Measurements from ENCODE around the gene TPPP.

Gene TPPP

GRCh38 chr5:676699-677076 lies 16.5 kb downstream of the TPPP start:
- no peak for DNase-seq

- DNase-seq: no peak
Observed at GRCh38 chr5:675871-676698, 17.1 kb downstream of the TPPP start.

GRCh38 chr5:675111-675870 lies 17.9 kb downstream of the TPPP start:
- no peak for DNase-seq

DNA sequence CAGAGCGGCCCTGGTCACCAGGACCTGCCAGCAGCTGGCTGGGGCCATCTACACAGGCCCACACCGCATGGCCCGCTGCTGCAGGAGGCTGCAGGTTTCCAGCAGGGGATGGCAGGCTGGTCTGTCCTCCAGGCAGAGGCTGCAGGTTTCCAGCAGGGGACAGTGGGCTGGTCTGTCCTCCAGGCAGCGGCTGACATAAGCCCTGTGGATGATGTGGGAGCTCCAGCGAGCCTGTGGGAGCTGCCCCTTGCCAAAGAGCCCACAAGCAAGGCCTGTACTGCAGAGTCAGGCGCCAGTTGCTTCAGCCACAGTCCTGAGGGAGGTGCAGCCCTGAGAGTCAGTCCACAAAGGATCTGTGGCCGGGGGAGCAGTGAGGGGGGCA lies 18.5 kb downstream of the TPPP start:
- DNase-seq: no peak

- DNase-seq: no peak
Observed at GRCh38 chr5:673831-674629, 19.1 kb downstream of the TPPP start.

DNA sequence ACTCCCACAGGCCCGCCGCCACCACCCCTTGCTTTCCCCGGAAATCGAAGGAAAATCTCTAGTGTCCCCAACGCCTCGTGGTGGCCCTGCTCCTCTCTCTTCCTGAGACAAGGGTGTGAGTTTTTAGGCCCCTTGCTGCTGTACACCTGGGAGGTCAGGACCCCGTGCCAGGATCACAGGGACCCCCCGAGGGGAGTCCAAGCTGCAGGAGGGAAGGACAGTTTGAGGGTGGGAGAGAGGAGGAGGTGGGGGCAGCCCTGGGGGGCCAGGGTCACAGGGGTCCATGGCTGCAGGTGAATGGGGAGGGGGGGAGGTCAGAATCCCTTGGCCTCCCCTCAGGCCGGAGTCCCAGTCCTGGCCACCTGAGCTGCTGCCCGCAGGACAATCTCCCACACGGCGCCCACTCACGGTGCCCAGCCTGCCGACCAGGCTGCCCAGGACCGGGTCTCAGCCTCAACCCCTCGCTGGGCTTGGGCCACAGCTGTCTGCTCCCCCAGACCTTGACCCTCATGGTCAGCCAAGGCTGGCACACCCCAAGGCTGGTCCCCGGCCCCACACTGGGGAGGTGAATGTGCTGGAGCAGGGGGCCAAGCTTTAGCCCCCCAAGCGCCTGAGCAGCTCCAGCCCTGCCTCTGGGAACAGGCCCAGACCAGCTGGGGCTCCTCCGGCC lies 19.9 kb downstream of the TPPP start:
- DNase-seq: no peak

GRCh38 chr5:672329-673160 lies 20.6 kb downstream of the TPPP start:
- peak; percentile 46 to 72 for DNase-seq

DNA sequence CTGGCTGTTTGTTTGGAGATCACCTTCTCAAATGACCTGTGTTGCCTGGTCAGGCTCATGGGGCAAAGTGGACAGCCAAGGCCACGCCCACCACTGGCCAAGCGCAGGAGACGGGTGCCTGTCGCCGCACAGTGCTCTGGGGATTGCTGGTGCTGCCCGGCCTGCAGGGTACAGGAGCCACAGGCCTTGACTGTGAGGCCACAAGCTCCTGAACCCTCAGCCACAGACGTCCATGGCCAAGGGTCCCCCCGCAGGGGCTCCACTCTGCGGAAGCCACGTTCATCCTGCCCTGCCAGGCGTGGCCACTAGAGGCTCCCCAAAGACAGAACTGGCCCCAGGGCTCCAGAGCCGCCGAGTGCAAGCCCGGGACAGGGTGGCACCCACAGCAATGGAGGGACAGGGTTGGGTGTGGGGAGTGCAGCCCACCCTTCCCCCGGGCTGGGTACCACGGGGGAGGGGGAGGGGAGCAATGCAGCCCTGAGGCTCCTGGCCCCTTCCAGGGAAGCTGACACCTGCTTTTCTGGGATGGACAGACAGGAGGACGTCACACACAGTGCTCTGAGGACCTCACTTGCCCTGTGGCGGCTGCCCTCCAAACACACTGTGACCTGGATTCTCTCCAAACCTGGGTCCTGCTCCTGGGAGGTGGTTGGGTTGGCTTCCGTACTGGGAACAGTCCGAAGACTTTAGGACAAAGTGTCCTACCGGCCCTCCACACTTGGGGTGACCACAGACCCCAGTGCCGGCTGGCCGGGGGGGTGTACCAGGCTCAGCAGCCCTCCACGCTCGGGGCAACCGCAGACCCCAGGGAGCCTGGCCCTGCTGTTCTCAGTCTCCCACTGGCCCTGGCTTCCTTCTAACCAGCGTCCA lies 21.5 kb downstream of the TPPP start:
- peak; percentile 76 to 83 for DNase-seq

DNA sequence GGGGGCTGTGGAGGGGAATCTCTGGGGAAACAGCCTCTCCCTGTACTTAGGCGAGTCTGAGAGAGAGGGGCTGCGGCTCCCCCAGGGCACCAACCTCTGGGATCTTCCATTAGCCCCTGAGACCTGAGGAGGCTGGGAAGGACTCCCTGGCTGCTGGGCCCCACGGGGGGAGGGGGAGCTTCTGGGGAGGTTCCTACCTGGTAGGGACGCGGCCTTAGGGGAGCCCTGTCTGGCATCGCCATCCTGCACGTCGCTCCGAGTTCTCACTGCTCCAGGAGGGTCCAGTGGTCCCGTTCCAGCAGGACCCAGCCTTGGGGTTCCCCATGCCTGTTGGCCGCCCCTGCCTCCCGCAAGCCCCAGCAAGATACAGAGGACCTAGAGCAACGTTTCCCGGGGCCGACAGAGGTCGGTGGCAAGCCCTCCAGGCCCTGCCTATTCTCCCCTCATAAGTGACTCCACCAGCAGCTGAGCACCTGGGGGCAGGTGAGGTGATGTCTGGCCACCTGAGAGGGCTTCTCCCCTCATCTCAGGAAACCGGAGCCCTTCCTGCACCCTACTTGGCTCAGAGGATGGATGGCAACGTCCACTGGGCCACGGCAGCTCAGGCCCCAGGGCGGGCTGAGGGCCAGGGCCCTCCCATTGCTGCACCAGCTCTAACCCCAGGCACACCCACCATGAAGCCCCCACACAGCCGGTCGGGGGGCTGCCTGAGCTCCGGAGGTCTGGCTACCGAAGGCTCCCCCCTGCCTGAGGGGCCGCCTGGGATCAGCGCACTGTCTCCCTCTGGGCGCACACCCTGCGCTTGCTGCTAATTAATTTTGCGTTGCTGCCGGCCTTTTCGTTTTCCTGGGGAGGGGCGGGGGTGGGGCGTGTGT lies 22.5 kb downstream of the TPPP start:
- no peak for DNase-seq

- DNase-seq: no peak
Observed at GRCh38 chr5:669842-670395, 23.2 kb downstream of the TPPP start.

DNA sequence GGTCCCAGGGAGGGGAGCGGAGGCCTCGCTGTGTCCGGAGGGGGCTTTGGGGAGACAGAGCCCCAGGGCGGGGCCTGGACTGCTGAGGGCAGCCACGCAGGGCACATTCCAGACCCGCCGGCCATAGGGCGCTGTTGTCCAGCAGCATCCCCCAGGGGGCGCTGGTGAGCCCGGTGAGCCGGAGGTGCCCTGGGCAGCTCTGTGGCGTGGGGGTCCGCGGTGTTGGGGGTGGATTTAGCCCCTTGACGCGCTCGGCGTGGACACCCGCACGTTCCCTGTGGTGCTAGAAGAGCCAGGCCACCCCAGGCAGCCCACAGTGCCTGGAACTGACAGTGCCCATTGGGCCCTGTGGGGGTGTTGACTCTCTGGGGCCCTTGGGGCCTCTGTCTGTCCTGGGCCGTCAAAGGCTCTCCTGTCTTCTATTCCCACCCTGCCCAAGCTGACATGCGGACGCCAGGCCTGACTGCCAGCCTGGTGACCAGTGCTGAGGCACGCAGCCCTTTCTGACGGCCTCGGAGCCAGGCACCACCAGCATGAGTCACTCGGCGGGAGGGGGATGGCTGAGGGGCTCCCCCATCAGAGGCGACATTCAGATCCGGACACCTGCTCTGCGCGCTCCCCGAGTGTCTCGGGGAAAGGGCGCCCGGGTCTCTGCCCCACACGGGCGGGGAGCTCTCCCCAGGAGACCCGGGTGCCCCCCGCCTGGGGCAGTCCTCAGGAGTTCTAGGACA lies 23.9 kb downstream of the TPPP start:
- DNase-seq: peak; percentile 94 to 96

GRCh38 chr5:668283-668995 lies 24.7 kb downstream of the TPPP start:
- peak; percentile 49 to 52 for DNase-seq

- no peak for DNase-seq
Observed at GRCh38 chr5:666816-667498, 26.2 kb downstream of the TPPP start.

DNA sequence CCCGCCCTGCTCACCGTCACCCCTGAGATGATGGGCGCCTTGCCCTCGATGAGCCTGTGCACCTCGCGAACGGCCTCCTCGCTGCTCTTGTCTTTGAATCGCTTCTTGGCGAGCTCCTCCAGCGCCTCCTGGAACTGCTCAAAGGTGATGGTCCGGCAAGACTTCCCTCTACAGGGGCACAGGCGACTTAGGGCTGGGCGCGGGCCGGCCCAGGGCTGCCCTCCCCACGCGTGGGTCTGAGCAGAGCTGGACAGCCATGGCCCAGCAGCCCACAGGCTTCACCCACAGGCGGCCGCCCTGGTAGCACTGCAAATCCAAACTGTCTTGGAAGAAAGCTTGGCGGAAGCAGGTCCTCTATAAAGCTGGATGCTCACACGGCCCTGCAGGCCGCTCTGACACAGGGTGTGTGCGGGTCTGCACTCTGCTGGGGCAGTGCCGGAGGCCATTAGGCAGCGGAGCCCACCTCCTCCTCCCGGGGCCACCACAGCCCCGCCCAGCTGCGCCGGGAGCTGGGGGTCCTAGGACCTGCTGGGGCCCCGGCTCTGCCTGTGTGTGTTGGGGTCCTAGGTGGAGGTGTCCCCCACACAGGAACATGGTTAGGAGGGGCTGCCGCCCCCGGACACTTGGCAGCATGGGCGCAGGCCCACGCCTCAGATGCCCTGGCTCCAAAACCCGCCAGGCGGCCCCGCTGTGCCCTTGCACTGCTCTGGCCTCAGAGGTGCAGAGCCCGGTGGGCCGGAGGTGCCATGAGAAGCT lies 27.0 kb downstream of the TPPP start:
- DNase-seq: no peak

DNA sequence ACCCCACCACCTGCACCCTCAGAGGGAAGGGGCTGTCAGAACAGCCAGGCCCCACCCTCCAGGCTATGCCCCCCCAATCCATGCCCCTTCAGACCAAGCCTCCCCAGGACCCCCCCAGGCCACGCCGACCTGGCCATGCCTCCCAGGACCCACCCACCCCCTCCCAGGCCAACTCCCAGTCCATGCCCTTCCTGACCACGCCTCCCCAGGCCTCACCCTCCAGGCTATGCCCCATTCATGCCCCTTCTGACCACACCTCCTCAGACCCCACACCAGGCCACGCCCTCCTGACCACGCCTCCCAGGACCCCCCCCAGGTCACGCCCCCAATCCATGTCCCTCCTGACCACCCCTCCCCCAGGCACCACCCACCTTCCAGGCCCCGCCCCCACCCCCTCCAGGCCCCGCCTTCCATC lies 27.6 kb downstream of the TPPP start:
- DNase-seq: no peak

DNA sequence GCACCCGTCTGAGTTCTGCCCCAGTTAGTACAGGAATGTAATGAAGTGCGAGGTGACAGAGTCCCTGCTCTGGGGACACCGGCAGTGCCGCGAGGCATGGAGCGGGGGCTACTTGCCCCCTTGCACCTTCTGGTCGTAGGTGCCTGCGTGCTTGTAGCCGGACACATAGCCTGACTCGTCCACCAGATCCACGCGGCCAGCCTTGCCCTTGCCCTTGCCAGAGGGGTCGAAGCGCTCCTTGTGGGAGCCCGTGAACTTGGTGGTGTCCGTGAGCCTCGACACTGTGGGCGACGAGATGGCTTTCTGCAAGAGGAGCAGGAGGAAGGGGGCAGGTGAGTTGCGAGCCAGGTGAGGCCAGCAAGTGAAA lies 28.2 kb downstream of the TPPP start:
- DNase-seq: no peak

Measured in hippocampal formation (tissue), 2 donors.